AG04449 (cell line): ENCODE data around the gene TPRKB.

Experiments
- CTCF ChIA-PET: fragments of 350-600 bp; formaldehyde crosslinking; extraction: SDS; loops from one replicate; lab custom pipeline; 2021; ENCODE audit warnings: antibody characterized with exemption; lab: Yijun Ruan, JAX
- POLR2A ChIA-PET: fragments of 400-600, 350-600 bp; formaldehyde crosslinking; extraction: SDS; loops from one replicate; lab custom pipeline; 2020; ENCODE audit warnings: antibody characterized with exemption, inconsistent platforms; lab: Yijun Ruan, JAX
- DNase-seq: peaks from one replicate; pipeline ENCODE4 v3.0.0-alpha.2; 2010; ENCODE audit warnings: low read depth, low spot score
- H3K4me3 ChIP-seq: 2 replicates; pipeline ENCODE4 v1.5.1; 2011; ENCODE audit warnings: low read depth, mild to moderate bottlenecking, control low read depth, low read length
- CTCF ChIP-seq: IDR thresholded peaks from one replicate; pipeline ENCODE4 v1.5.1; 2011; ENCODE audit warnings: mild to moderate bottlenecking, moderate library complexity, low read length, control low read depth, inconsistent platforms; ENCODE audit not compliant: insufficient read depth; ENCODE audit errors: missing control alignments

TPRKB gene

GRCh38 chr2:73776381-73776780 lies 39.2 kb upstream of the TPRKB start:
- POLR2A ChIA-PET = no interaction called here
- no peak for DNase-seq
- TF ChIP-seq CTCF = no peak
- CTCF ChIA-PET = interaction anchor here (1.2 kb wide), 1 partner anchor 15 kb away, joined by 3 read pairs; no protein-coding TSS in a partner anchor
- H3K4me3 ChIP-seq = no peak overlapping the region

- no peak for TF ChIP-seq CTCF
Measured at GRCh38 chr2:73772819-73773218, 35.7 kb upstream of the TPRKB start.

GRCh38 chr2:73770725-73771124 lies 33.6 kb upstream of the TPRKB start:
- no peak for TF ChIP-seq CTCF
- DNase-seq = no peak
- POLR2A ChIA-PET = no interaction called here
- no peak overlapping the region for H3K4me3 ChIP-seq
- CTCF ChIA-PET = no interaction called here

More at GRCh38 chr2:73772819-73773218, 35.7 kb upstream of the TPRKB start:
- DNase-seq = no peak
- ChIA-PET POLR2A (no interaction called here), CTCF (interaction anchor here (1.5 kb wide), 1 partner anchor 8 kb away, joined by 12 read pairs; no protein-coding TSS in a partner anchor)
- H3K4me3 ChIP-seq = no peak overlapping the region

- TF ChIP-seq CTCF = no peak
- no peak overlapping the region for H3K4me3 ChIP-seq
- ChIA-PET CTCF (interaction anchor here (1.2 to 1.5 kb wide), 2 partner anchors 12 to 14 kb away, joined by 3 to 6 read pairs; no protein-coding TSS in a partner anchor), POLR2A (no interaction called here)
- DNase-seq = no peak
Measured at GRCh38 chr2:73766994-73767393, 29.8 kb upstream of the TPRKB start.

GRCh38 chr2:73766349-73766748 lies 29.2 kb upstream of the TPRKB start:
- ChIA-PET POLR2A (no interaction called here), CTCF (interaction anchor here (1.2 to 1.5 kb wide), 2 partner anchors 11 to 15 kb away, joined by 3 to 6 read pairs; no protein-coding TSS in a partner anchor)
- H3K4me3 ChIP-seq = no peak overlapping the region
- TF ChIP-seq CTCF = no peak
- DNase-seq = no peak

- POLR2A ChIA-PET = no interaction called here
- CTCF ChIA-PET = interaction anchor here (1.1 to 1.5 kb wide), 2 partner anchors 9 to 18 kb away, joined by 3 to 4 read pairs; no protein-coding TSS in a partner anchor
- no peak for DNase-seq
- H3K4me3 ChIP-seq = no peak overlapping the region
- no peak for TF ChIP-seq CTCF
Measured at GRCh38 chr2:73764945-73765344, 27.8 kb upstream of the TPRKB start.
